NCI-H446 (cell line): ENCODE measurements around the gene GRAMD4.

Experiments
- DNase-seq, 2 experiments: peaks; one replicate each; lab custom pipeline; 2025; lab: John Stamatoyannopoulos, UW

GRAMD4 gene

GRCh38 chr22:46619830-46620501, at the start of gene GRAMD4:
GRAMD4 (plus strand) TSS chr22:46620386; CDS start chr22:46626800, 6,414 bp downstream.
- DNase-seq = no peak

GRCh38 chr22:46571642-46572250, 48.4 kb upstream of the GRAMD4 start:
- DNase-seq = no peak

- no peak for DNase-seq
Observed at GRCh38 chr22:46572911-46573780, 47.0 kb upstream of the GRAMD4 start.

GRCh38 chr22:46573781-46574437, 46.3 kb upstream of the GRAMD4 start:
- no peak for DNase-seq

- DNase-seq = no peak
Observed at GRCh38 chr22:46574438-46574992, 45.7 kb upstream of the GRAMD4 start.

GRCh38 chr22:46574993-46575910, 44.9 kb upstream of the GRAMD4 start:
- no peak for DNase-seq

- no peak for DNase-seq
Observed at GRCh38 chr22:46575911-46576555, 44.2 kb upstream of the GRAMD4 start.

- DNase-seq = peak in 1 of 2 experiments; percentile 37
Observed at GRCh38 chr22:46576556-46577367, 43.4 kb upstream of the GRAMD4 start.

GRCh38 chr22:46577368-46578249, 42.6 kb upstream of the GRAMD4 start:
- DNase-seq = no peak

GRCh38 chr22:46578251-46578823, 41.8 kb upstream of the GRAMD4 start:
- no peak for DNase-seq

GRCh38 chr22:46578824-46579561, 41.2 kb upstream of the GRAMD4 start:
- DNase-seq = no peak

- DNase-seq = no peak
Observed at GRCh38 chr22:46579751-46580449, 40.3 kb upstream of the GRAMD4 start.

- DNase-seq = no peak
Observed at GRCh38 chr22:46580940-46581537, 39.1 kb upstream of the GRAMD4 start.

- no peak for DNase-seq
Observed at GRCh38 chr22:46581538-46582244, 38.5 kb upstream of the GRAMD4 start.

- DNase-seq = no peak
Observed at GRCh38 chr22:46582281-46582933, 37.8 kb upstream of the GRAMD4 start.
